HG03045 (cell line): ENCODE data around the gene CAPZB.

Source experiments
- ATAC-seq: cut with Tn5 transposase; IDR thresholded peaks from one replicate; pipeline ENCODE4 v1.9.1; 2021; ENCODE audit warnings: mild to moderate bottlenecking, moderate library complexity; ENCODE audit not compliant: unreplicated experiment

CAPZB gene

GRCh38 chr1:19472174-19472573, 13.2 kb downstream of the CAPZB start:
- no peak for ATAC-seq

DNA sequence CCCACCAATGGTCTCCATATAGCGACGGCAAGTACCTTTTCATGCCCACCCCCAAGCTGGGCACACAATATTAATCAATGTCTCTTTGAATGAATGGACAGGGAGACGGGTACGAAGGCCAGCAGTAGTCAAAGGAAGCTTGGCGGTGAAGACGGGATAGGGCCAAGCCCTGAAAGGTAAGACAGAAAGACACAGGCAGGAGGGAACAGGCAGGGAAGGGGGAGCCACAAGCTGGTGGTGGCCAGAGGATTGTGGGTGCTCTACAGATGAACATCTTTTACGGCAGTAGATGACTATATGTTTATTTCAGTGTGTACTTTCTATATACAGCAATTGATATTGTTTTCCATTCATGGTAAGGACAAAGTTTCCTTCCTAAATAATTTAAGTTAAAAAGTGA, 16.3 kb downstream of the CAPZB start:
- ATAC-seq, result no peak

- peak; percentile 45 for ATAC-seq
Observed at GRCh38 chr1:19468397-19468956, 16.9 kb downstream of the CAPZB start.

DNA sequence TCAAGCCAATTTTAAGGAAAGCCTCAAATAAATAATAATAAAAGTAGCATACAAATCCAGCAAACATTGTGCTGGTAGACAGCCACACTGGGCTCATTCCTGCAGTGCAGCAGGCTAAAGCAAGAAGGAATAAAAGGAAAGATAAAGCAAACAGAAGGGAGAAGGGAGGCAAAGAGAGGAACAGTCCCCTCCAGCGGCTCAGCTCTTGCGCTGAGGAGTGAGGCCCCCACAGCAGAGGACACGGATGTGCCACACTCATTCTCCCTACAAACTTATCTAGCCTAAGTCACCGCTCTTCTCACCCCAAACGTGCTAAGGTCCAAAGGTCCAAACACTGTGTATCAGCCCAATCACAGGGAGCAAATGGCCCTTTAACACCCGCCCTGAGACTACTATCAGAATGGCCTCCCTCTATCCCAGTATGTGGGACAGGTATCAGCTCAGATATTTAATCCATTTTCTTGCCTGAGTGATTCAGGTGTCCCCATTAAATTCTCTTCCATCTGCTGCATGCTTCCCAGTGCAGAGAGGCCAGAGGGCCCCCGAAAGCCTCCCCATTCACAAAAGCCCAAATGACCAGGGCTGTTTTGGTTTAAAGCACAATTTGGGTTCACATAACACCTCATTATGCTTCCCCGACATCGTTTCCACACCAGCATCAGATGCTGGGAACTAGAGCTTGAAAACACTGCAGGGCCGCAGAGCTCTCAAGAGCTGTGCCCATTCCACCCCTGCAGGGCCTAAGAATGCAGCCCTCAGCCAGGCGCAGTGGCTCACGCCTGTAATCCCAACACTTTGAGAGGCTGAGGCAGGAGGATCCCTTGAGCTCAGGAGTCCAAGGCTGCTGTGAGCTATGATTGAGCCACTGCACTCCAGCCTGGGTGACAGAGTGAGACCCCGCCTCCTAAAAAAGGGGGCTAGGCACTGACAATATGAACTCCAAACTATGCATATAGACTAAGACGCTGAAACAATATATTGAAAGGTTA, 17.8 kb downstream of the CAPZB start:
- no peak for ATAC-seq

DNA sequence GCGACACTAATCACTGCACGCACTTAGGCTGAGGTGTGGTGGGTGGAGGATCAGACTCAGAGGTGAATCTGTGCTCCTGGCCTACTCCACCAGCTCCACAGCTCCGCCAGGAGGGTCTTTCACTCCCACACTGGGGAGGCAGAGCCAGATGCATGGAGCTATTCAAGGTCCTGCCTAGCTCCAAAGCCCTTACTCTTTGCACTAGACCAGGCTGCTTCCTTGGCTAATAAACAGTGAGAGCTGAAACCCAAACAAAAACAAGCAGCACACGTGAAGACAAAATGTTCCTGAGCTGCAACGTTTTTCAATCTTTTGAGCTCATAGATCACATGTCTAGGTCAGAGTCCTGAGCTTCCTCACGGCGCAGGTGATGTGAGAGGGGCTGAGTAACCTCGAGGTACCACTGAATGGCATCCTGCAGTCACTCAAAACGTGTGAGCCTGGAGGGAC, 19.2 kb downstream of the CAPZB start:
- no peak for ATAC-seq

DNA sequence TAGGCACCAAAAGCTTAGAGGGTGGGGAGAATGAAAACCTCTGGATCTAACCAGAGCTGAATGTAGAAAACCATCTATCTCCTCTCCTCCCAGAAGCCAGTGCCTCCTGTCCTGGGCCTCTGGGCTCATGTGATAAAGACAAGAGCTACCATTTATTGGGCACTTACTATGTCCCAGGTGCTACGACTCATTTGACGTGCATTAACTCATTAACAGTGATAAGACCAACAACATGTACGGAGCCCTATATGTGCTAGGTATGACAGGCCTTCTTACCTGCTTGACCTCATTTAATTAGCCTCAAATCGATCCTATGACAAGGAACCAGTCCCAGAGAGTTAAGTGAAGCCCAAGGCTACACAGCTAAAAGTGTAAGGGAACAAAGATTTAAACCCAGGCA, 19.7 kb downstream of the CAPZB start:
- ATAC-seq, result no peak

DNA sequence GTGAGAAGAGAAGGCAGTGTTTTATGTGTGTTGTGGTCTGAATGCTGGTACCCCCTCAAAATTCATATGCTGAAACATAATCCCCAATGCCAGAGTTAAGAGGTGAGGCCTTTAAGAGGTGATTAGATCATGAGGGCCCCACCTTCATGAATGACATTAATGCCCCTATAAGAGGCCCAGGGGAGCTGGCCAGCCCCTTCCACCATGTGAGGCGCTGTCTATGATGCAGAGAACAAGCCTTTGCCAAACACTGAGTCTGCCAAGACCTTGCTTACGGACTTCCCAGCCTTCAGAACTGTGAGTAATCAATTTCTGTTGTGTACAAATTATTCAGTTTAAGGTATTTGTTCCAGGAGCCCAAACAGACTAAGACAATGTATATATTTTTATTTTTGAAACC, 20.2 kb downstream of the CAPZB start:
- ATAC-seq, result no peak

DNA sequence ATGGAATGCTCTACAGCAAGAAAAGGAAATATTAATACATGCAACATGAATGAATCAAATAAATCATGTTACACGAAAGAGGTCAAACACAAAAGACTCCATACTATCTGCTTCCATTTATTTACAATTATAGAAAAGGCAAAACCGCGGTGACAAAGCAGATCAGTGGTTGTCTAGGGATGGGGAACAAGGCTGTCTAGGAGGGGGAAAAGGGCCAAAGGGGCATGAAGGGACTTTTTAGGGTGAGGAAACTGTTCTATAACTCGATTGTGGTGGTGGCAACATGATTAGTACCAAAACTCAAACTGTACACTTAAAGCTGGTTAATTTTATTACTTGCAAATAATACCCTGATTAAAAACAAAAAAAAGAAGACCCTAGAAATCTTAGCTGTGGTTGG, 20.6 kb downstream of the CAPZB start:
- ATAC-seq, result no peak

DNA sequence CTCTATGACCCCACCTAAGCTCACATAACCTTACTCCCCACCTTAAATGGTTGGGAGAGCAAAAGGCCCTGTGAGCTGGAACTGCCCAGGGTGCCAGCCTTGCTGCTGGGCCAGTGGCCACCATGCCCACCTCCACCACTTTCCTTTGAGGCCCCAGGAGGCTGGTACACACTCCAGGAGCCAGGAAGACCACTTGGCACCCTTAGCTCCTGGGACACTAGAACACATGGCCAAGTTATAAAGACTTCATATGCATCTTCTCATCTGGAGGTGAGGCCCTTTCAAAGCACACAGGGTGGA, 21.9 kb downstream of the CAPZB start:
- ATAC-seq, result no peak

DNA sequence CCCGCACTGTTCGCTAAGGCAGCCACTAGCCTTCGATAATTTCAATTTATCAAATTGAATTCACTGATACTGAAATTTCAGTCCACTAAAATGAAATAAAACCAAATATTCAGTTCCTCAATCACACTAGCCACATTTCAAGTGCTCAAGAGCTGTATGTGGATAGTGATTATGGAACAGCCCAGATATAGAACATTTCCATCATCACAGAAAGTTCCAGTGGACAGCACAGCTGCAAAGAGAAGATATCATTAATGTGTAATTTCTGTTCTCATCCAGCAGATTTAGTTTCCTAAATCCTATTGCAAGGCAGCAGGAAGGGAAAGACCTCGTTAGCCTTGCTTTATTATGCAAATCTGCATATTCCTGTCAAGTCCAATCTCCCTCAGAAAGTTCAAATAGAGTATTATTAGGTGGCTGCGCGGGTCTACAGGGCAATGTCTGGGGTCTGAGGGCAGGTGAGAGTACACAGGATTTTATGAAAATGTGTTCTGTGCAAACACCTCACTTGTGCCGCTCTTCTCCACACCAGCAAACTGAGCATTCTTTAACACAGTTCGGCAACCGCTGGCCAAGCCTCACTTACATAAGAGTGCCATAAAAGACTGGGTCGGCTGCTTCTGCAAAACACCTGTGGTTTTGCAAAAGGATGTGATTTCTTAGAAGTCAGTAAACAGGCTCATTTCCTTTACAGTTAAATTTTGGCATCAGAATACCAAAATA, 22.4 kb downstream of the CAPZB start:
- ATAC-seq, result no peak

DNA sequence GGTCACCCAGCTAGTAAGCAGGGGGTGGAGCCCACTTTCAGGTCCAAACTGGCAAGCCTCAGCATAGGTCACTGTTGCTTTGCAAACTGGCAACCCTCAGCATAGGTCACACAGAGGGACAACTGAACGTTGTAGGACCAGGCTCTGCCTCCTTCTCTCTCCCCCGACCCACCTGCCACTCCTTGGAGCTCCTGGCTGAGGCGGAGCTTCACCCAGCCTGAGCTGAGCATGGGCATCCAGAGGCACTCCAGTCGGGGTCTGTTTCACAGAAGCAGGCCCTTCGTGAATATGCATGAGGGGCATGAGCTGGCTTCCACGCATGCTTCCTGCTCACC, 24.2 kb downstream of the CAPZB start:
- no peak for ATAC-seq

DNA sequence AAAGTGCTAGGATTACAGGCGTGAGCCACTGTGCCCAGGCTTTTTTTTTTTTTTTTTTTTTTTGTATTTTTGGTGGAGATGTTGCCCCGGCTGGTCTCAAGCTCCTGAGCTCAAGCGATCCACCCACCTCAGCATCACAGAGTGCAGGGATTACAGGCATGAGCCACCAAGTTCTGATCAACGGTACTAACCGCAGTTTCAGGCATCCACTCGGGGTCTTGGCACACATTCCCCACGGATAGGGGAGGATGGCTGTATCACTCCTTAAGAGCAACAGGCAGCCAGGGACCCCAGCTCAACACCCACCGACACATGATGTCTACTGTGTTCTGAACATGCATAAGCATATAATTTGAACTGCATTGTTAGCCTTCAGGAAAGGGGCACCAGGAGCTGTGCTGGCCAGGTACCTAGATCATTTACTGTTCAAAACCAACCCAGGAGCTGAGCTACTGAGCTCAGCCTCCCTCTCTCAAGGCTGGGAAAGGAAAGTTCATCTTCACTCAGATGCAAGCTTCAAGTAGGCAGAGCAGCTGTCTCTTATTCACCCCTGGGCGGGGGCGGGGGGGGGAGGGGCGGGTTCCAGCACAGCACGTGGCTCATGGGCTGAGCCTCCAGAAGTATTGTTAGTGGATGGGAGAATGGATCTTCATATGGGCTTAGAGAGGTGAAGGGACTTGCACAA, 24.7 kb downstream of the CAPZB start:
- ATAC-seq, result no peak

GRCh38 chr1:19458815-19459417, 26.4 kb downstream of the CAPZB start:
- no peak for ATAC-seq

GRCh38 chr1:19457607-19458006, 27.7 kb downstream of the CAPZB start:
- no peak for ATAC-seq

DNA sequence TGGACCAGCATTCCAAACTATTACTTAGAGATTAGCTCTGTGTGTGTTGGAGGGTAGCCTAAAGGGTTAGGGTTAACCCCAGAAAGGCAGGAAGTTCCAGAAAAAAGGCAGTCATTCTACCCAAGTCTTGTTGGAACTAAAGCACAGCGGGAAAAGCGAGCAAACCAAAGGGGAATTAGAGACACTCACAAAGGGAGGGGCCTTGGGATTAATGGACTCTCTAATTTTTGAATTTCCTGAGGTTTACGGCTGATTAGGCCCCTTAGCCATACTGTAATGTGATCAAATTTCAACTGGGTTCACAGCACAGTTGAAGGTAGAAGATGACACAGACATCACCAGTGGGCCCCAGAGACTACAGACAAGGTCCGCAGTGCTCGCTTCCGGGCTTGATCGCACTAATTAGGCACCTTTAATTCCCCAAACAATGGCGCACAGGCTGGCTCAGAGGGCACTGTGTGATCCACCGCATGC, 28.3 kb downstream of the CAPZB start:
- no peak for ATAC-seq

DNA sequence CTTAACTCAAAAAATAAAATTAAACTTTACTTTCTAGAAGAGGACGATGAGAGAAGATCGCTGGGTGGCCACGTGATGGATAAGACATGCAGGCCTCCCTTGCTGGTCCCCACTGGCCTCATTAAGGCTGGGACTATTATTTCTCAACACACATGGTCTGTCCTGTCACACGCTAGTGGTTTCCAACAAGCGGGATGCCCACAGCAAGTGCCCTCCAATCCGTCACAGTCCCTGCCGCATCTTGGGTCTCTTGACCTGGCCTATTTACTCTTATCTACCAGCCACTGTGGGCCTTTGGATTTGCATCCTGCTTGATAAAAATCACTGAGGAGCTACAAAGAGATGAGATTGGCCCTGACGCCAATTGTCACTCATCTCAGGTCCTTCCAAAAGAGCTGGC, 30.0 kb downstream of the CAPZB start:
- ATAC-seq, result no peak

DNA sequence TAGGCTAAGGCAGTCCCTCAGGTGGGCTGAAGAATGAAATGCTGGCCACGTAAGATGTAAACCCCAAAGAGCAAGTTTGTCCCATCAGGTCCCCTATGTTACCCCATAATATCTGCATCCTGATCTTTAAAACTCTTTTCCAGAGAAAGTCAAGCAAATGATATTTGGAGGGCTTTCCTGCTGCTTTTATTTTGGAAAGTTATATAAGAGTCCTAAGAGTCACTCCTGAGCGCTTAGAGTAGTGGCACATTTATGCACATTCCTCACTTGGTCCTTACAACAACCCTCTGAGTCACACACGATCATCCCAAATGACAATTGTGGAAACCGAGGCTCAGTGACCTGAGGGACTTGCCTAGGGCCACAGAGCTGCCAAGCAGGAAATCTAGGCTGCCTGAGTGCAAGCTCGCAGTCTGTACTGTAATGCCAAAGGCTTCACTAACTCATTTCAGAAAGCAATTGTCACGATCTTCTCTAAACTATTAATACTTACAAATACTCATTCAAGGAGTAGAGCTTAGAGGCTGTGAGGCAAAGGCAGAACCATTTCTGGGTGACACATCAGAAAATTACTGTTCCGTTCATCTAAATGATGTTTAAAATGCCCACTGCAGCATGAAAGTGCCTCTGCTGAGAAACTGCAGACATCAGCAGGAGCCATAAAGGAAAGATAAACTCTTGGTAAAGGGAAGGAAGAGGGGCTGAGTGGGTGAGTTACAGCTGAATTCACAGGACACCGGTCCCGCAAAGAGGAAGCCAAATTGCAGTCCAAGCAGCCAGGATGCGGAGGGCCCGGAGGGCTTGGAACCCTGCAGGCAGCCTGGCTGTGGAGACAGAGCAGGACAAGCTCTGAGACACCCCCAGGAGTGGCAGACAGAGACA, 30.8 kb downstream of the CAPZB start:
- no peak for ATAC-seq

GRCh38 chr1:19453741-19454201, 31.6 kb downstream of the CAPZB start:
- no peak for ATAC-seq

- ATAC-seq, result no peak
Observed at GRCh38 chr1:19452221-19452663, 33.1 kb downstream of the CAPZB start.
